ENCODE measurements around the gene MOV10. TPM values are rescaled to one million over a fixed set of nuclear protein-coding genes. Genes with fewer than 3 reads are reported as not detected.
A peak's percentile ranks its signal among the peaks of the same experiment; 100 is the strongest.

Gene MOV10
- total and polyA plus RNA-seq, 2 of the 13 experiments (the other 11 are each of a cell fraction or from before 2014, with no cell fraction given) = 56.4 to 58.2 TPM

- TF ChIP-seq SUZ12 (IDR thresholded peaks at IDR 0.05; ENCODE audit: low read depth, low read length) (no peak), FOXJ3 (CRISPR knock-in tag; IDR thresholded peaks at IDR 0.05; ENCODE audit: borderline replicate concordance) (0 out of 2 replicates have a peak, but pooled peaks have one; percentile 39), NFE2 (CRISPR knock-in tag; IDR thresholded peaks at IDR 0.05) (no peak), ZBTB43 (CRISPR knock-in tag; conservative IDR thresholded peaks at IDR 0.05) (no peak), ZNF800 (CRISPR knock-in tag; IDR thresholded peaks at IDR 0.05) (0 out of 2 replicates have a peak, but pooled peaks have one; percentile 40), KDM4B (CRISPR knock-in tag; IDR thresholded peaks at IDR 0.05) (0 out of 2 replicates have a peak, but pooled peaks have one; percentile 24), SMARCE1 (IDR thresholded peaks at IDR 0.05; ENCODE audit: borderline replicate concordance) (no peak), RAD21 (CRISPR knock-in tag; IDR thresholded peaks at IDR 0.05) (no peak), ZNF75D (CRISPR knock-in tag; IDR thresholded peaks at IDR 0.05; ENCODE audit: borderline replicate concordance) (no peak), ZNF629 (CRISPR knock-in tag; conservative IDR thresholded peaks at IDR 0.05) (no peak), ZNF343 (CRISPR knock-in tag; IDR thresholded peaks at IDR 0.05) (no peak), CERS6 (CRISPR knock-in tag; IDR thresholded peaks at IDR 0.05) (no peak), ZNF207 (IDR thresholded peaks at IDR 0.05; ENCODE audit: borderline replicate concordance) (no peak), ZNF567 (CRISPR knock-in tag; IDR thresholded peaks at IDR 0.05; ENCODE audit: borderline replicate concordance) (0 out of 2 replicates have a peak, but pooled peaks have one; percentile 15), NCOA5 (CRISPR knock-in tag; IDR thresholded peaks at IDR 0.05) (no peak), ZNF670 (CRISPR knock-in tag; IDR thresholded peaks at IDR 0.05; ENCODE audit: borderline replicate concordance) (peak; percentile 61; the same call in 1 of the 2 replicates), EEA1 (CRISPR knock-in tag; IDR thresholded peaks at IDR 0.05; ENCODE audit: borderline replicate concordance) (no peak), CBX5 (CRISPR knock-in tag; IDR thresholded peaks at IDR 0.05; ENCODE audit: borderline replicate concordance) (no peak), ZNF777 (CRISPR knock-in tag; IDR thresholded peaks at IDR 0.05) (no peak), MXD1 (CRISPR knock-in tag; IDR thresholded peaks at IDR 0.05) (0 out of 2 replicates have a peak, but pooled peaks have one; percentile 25)
- TF ChIP-seq, protein P1, sequence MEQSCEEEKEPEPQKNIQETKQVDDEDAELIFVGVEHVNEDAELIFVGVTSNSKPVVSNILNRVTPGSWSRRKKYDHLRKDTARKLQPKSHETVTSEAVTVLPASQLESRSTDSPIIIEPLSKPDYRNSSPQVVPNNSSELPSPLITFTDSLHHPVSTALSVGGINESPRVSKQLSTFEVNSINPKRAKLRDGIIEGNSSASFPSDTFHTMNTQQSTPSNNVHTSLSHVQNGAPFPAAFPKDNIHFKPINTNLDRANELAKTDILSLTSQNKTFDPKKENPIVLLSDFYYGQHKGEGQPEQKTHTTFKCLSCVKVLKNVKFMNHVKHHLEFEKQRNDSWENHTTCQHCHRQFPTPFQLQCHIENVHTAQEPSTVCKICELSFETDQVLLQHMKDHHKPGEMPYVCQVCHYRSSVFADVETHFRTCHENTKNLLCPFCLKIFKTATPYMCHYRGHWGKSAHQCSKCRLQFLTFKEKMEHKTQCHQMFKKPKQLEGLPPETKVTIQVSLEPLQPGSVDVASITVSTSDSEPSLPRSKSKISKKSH (CRISPR knock-in tag; IDR thresholded peaks at IDR 0.05; ENCODE audit: borderline replicate concordance) = peak; percentile 32; the same call in 1 of the 2 replicates
- TF ChIP-seq, protein P2, sequence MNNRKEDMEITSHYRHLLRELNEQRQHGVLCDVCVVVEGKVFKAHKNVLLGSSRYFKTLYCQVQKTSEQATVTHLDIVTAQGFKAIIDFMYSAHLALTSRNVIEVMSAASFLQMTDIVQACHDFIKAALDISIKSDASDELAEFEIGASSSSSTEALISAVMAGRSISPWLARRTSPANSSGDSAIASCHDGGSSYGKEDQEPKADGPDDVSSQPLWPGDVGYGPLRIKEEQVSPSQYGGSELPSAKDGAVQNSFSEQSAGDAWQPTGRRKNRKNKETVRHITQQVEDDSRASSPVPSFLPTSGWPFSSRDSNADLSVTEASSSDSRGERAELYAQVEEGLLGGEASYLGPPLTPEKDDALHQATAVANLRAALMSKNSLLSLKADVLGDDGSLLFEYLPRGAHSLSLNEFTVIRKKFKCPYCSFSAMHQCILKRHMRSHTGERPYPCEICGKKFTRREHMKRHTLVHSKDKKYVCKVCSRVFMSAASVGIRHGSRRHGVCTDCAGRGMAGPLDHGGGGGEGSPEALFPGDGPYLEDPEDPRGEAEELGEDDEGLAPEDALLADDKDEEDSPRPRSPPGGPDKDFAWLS (CRISPR knock-in tag; IDR thresholded peaks at IDR 0.05; ENCODE audit: borderline replicate concordance) = 0 out of 2 replicates have a peak, but pooled peaks have one; percentile 30
Observed at GRCh38 chr1:112674440-112674985, at the start of gene MOV10 (continued).
